Measurements from ENCODE around the gene OR10D3.

- TF ChIP-seq, protein P1, sequence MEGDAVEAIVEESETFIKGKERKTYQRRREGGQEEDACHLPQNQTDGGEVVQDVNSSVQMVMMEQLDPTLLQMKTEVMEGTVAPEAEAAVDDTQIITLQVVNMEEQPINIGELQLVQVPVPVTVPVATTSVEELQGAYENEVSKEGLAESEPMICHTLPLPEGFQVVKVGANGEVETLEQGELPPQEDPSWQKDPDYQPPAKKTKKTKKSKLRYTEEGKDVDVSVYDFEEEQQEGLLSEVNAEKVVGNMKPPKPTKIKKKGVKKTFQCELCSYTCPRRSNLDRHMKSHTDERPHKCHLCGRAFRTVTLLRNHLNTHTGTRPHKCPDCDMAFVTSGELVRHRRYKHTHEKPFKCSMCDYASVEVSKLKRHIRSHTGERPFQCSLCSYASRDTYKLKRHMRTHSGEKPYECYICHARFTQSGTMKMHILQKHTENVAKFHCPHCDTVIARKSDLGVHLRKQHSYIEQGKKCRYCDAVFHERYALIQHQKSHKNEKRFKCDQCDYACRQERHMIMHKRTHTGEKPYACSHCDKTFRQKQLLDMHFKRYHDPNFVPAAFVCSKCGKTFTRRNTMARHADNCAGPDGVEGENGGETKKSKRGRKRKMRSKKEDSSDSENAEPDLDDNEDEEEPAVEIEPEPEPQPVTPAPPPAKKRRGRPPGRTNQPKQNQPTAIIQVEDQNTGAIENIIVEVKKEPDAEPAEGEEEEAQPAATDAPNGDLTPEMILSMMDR (IDR thresholded peaks at IDR 0.05; ENCODE audit: low read depth, low read length) = no peak
- no peak for TF ChIP-seq MAX (IDR thresholded peaks at IDR 0.05; ENCODE audit: low read depth, low read length)
Measured at GRCh38 chr11:124143034-124143433, 40.1 kb upstream of the OR10D3 start.
